Motor neuron (in vitro differentiated cells): ENCODE data around the gene OR13G1. TPM values are rescaled to one million over a fixed set of nuclear protein-coding genes. Genes with fewer than 3 reads are reported as not detected.
A peak's percentile ranks its signal among the peaks of the same experiment; 100 is the strongest.
"Not testable (repeated sequence)": the region's sequence is repeated elsewhere in the genome, so short reads cannot be mapped to it uniquely, and the experiment has no call there.

ENCODE experiments used
- ATAC-seq, 8 experiments: fragments of 200-7000 bp; cut with Tn5 transposase; replicated peaks in 6 of 8; 2 replicates each; pipeline ENCODE4 v1.8.0; 2021; ENCODE audit warnings: mild to moderate bottlenecking in 8 of 8, moderate library complexity in 8 of 8
- H3K27ac ChIP-seq, 2 donors: fragments of 250-450 bp; sonication (Bioruptor Pico); 2 replicates each; pipeline ENCODE4 v1.9.0; 2021; ENCODE audit warnings: antibody characterized with exemption in 2 of 2, mild to moderate bottlenecking in 2 of 2, moderate library complexity in 1 of 2
- H3K4me1 ChIP-seq, 2 donors: fragments of 250-450 bp; sonication (Bioruptor Pico); replicated peaks in 1 of 2; 2 replicates each; pipeline ENCODE4 v1.6.1; 2021; ENCODE audit warnings: antibody characterized with exemption in 2 of 2, mild to moderate bottlenecking in 2 of 2, moderate library complexity in 1 of 2
- H3K4me3 ChIP-seq, 5 donors: fragments of 250-450 bp; sonication (Bioruptor Pico); 2 replicates each; pipeline ENCODE4 v1.9.0; 2021; ENCODE audit warnings: antibody characterized with exemption in 5 of 5, mild to moderate bottlenecking in 5 of 5, moderate library complexity in 4 of 5
- WGBS, 10 experiments: fragments of 450-650 bp; shearing (Covaris generic); methylation state at CpG; one replicate each; pipeline ENCODE4 v1.0.0; 2022; 5-methylcytosine and 5-hydroxymethylcytosine counted together
- in situ Hi-C, 9 experiments: fragments of 400-800 bp; cut with MboI; loops; one replicate each; pipeline ENCODE4 v1.15.0; 2021; ENCODE audit warnings: low sequenced_read_pairs in 9 of 9, low pct_unique_long_range_greater_than_20kb in 2 of 9; ENCODE audit not compliant: unreplicated experiment in 9 of 9
- total RNA-seq, 8 experiments: library from RNA; unstranded; fragments of 300-600 nt; gene quantifications; 2 replicates each; pipeline versions ENCODE4 v1.2.3 to v1.2.4, GENCODE V29; 2022

Gene OR13G1
- total RNA-seq = under 1 TPM in 5 of 8 experiments, not detected in 3; 0.04 to 0.71 (median 0.18) TPM

GRCh38 chr1:247679639-247680038 lies at the start of gene OR13G1:
Gene OR13G1, minus strand, starts transcription at chr1:247679739. Its CDS starts 6,698 bp downstream, at chr1:247673041.
- H3K27ac ChIP-seq = no peak within 1 kb of the TSS
- no peak within 1 kb of the TSS for H3K4me3 ChIP-seq
- ATAC-seq = no peak
- 0 to 93% (median 57%) methylated on average over 1 of the region's 1 CpG; no CpG with 5 or more reads in 1 of the 10 experiments for WGBS, 10 experiments
- in situ Hi-C loops = no loop called here
- H3K4me1 ChIP-seq = no peaks in the 10 kb centered on the region

DNA sequence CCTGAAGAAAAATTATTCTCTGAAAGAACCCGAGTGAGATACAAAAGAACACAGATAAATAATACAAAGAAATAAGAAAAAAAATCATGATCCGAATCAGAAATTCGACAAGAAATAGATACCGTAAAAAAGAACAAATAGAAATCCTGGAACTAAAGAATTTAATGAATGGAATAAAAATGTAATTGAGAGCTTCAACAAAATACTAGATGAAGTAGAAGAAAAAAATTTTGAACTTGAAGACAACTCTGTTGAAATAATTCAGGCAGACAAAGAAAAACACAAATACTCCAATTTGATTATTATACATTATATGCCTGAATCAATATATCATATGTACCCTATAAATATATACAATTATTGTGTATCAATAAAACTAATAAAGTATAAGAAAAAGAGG lies 41.7 kb upstream of the OR13G1 start:
- WGBS, 10 experiments = 13 to 90% (median 76%) methylated on average over 4 of the region's 4 CpGs
- H3K27ac ChIP-seq = no peak overlapping the region
- ATAC-seq = no peak
- no peaks in the 10 kb centered on the region for H3K4me1 ChIP-seq
- H3K4me3 ChIP-seq = no peak overlapping the region
- in situ Hi-C loops = no loop called here

GRCh38 chr1:247716546-247716945 lies 37.0 kb upstream of the OR13G1 start, which contains the start of gene OR6F1:
Gene OR6F1, minus strand, starts transcription at chr1:247716646. Its CDS starts 3,891 bp downstream, at chr1:247712755.
- in situ Hi-C loops = no loop called here
- no peak within 1 kb of the TSS for H3K4me3 ChIP-seq
- H3K27ac ChIP-seq = no peak within 1 kb of the TSS
- H3K4me1 ChIP-seq = no peaks in the 10 kb centered on the region
- 0 to 89% (median 71%) methylated on average over 2 to 3 of the region's 3 CpGs for WGBS, 10 experiments
- no peak for ATAC-seq

- 8 to 92% (median 80%) methylated on average over 5 to 7 of the region's 7 CpGs; no CpG with 5 or more reads in 1 of the 10 experiments for WGBS, 10 experiments
- Histone ChIP-seq H3K4me1 (no peaks in the 10 kb centered on the region), H3K4me3 (no peak overlapping the region), H3K27ac (no peak overlapping the region)
- no peak for ATAC-seq
- in situ Hi-C loops = no loop called here
Observed at GRCh38 chr1:247713753-247714152, 34.2 kb upstream of the OR13G1 start.

- ATAC-seq, in situ Hi-C loops, H3K27ac ChIP-seq, H3K4me1 ChIP-seq, H3K4me3 ChIP-seq: not testable (repeated sequence)
- WGBS, 10 experiments = 0 to 100% (median 84%) methylated on average over 1 to 8 of the region's 8 CpGs; no CpG with 5 or more reads in 5 of the 10 experiments
Observed at GRCh38 chr1:247710681-247711080, 31.1 kb upstream of the OR13G1 start.

- Histone ChIP-seq H3K4me3 (no peak overlapping the region), H3K4me1 (no peaks in the 10 kb centered on the region), H3K27ac (no peak overlapping the region)
- ATAC-seq = no peak
- in situ Hi-C loops = no loop called here
- WGBS, 10 experiments = 27 to 100% (median 78%) methylated on average over 1 of the region's 1 CpG
Observed at GRCh38 chr1:247701338-247701737, 21.8 kb upstream of the OR13G1 start.

DNA sequence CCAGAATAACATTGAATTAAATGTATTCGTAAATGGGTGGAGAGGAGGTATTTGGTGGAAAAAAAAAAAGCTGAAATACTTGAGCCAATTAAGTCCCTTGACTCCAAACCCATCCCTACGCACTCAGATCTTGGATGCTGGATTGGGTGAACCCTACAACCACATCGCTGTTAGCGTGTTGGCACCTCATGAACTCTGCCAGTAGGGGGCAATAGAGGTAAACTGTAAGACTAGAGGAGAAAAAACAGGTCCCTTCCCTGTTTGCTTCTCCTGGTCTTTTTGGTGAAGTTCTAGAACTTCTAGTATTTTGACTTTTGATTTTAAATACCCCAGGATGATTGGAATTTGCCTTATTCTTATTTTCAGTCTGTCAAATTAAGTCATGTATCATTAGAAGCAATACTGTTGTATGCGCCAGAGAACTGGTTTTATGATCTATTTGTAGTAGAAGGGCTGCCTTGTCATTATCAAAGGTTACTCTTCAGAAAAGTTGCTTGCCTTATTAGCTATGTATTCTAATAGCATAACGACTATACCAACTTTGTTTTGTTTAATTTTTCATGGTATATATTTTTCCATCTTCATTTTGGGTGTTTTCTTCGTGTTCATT lies 1.9 kb upstream of the OR13G1 start:
- in situ Hi-C loops = no loop called here
- Histone ChIP-seq H3K27ac (no peak overlapping the region), H3K4me1 (no peaks in the 10 kb centered on the region), H3K4me3 (no peak overlapping the region)
- 17 to 48% (median 32%) methylated on average over 5 to 7 of the region's 7 CpGs for WGBS, 10 experiments
- peak in 3 of 8 experiments; percentile 64 to 89 (median 71) for ATAC-seq

GRCh38 chr1:247680171-247680570 lies 632 bp upstream of the OR13G1 start:
- WGBS, 10 experiments = 0 to 100% (median 80%) methylated on average over 1 to 4 of the region's 4 CpGs; no CpG with 5 or more reads in 1 of the 10 experiments
- H3K27ac ChIP-seq = no peak overlapping the region
- no peak for ATAC-seq
- in situ Hi-C loops = no loop called here
- H3K4me3 ChIP-seq = no peak overlapping the region
- H3K4me1 ChIP-seq = no peaks in the 10 kb centered on the region

- no peak for ATAC-seq
- WGBS, 10 experiments = 0 to 62% (median 12%) methylated on average over 1 of the region's 1 CpG
- no peak overlapping the region for H3K27ac ChIP-seq
- H3K4me1 ChIP-seq = no peaks in the 10 kb centered on the region
- in situ Hi-C loops = no loop called here
- H3K4me3 ChIP-seq = no peak overlapping the region
Observed at GRCh38 chr1:247669225-247669624, 10.3 kb downstream of the OR13G1 start.

- in situ Hi-C loops = no loop called here
- ATAC-seq = no peak
- WGBS, 10 experiments = 3 to 91% (median 77%) methylated on average over 3 to 7 of the region's 7 CpGs
- H3K27ac ChIP-seq = no peak overlapping the region
- H3K4me3 ChIP-seq = no peak overlapping the region
- H3K4me1 ChIP-seq = no peaks in the 10 kb centered on the region
Observed at GRCh38 chr1:247656221-247656875, 23.2 kb downstream of the OR13G1 start.

- H3K27ac ChIP-seq = no peak overlapping the region
- in situ Hi-C loops = no loop called here
- peaks cover 0 to 2% of the 10 kb centered on the region in 2 donors for H3K4me1 ChIP-seq
- H3K4me3 ChIP-seq = no peak overlapping the region
- WGBS, 10 experiments = 0 to 86% (median 73%) methylated on average over 1 of the region's 1 CpG; no CpG with 5 or more reads in 6 of the 10 experiments
- ATAC-seq = no peak
Observed at GRCh38 chr1:247653040-247653439, 26.5 kb downstream of the OR13G1 start.

- ATAC-seq = peak in 5 of 8 experiments; percentile 18 to 73 (median 35)
- Histone ChIP-seq H3K4me3 (no peak overlapping the region), H3K4me1 (peaks cover 0 to 14% of the 10 kb centered on the region in 2 donors), H3K27ac (no peak overlapping the region)
- in situ Hi-C loops = no loop called here
- 0 to 17% (median 0%) methylated on average over 1 to 2 of the region's 2 CpGs; no CpG with 5 or more reads in 2 of the 10 experiments for WGBS, 10 experiments
Observed at GRCh38 chr1:247647864-247648263, 31.7 kb downstream of the OR13G1 start.

GRCh38 chr1:247646867-247647266 lies 32.7 kb downstream of the OR13G1 start:
- WGBS, 10 experiments = 0 to 100% (median 72%) methylated on average over 1 to 4 of the region's 4 CpGs
- no peak overlapping the region for H3K4me3 ChIP-seq
- H3K4me1 ChIP-seq = peaks cover 0 to 14% of the 10 kb centered on the region in 2 donors
- in situ Hi-C loops = no loop called here
- H3K27ac ChIP-seq = no peak overlapping the region
- ATAC-seq = no peak
